OCI-LY7 (cell line): ENCODE data around the gene GPRIN2.
"Not testable (repeated sequence)": the region's sequence is repeated elsewhere in the genome, so short reads cannot be mapped to it uniquely, and the experiment has no call there.

ENCODE experiments used
- EZH2phosphoT487 ChIP-seq: fragments of 200-600 bp; sonication (generic); IDR thresholded peaks from 2 replicates; pipeline ENCODE4 v1.6.1; 2018; ENCODE audit warnings: low read depth, borderline replicate concordance, mild to moderate bottlenecking, mixed run types, antibody characterized with exemption, low read length, moderate library complexity, mixed read lengths
- TF ChIP-seq, protein P1 (sequence below): fragments of 200-600 bp; sonication (generic); conservative IDR thresholded peaks from 2 replicates; pipeline ENCODE4 v1.5.1; 2014; ENCODE audit warnings: mild to moderate bottlenecking, antibody characterized with exemption, low read length, moderate library complexity, mixed read lengths

DNA sequence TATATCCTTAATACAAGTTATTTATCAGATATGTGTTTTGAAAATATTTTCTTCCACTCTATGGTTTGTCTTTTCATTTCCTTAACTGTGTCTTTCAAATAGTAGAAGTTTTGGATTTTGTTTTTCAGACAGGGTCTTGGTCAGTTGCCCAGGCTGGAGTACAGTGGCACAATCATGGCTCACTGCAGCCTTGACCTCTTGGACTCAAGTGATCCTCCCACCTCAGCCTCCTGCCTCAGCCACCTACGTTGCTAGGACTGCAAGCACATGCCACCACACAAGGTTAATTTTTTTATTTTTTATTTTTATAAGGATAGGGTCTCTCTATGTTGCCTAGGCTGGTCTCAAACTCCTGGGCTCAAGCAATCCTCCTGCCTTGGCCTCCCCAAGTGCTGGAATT is 24.2 kb downstream of the GPRIN2 start:
- TF ChIP-seq, protein P1, sequence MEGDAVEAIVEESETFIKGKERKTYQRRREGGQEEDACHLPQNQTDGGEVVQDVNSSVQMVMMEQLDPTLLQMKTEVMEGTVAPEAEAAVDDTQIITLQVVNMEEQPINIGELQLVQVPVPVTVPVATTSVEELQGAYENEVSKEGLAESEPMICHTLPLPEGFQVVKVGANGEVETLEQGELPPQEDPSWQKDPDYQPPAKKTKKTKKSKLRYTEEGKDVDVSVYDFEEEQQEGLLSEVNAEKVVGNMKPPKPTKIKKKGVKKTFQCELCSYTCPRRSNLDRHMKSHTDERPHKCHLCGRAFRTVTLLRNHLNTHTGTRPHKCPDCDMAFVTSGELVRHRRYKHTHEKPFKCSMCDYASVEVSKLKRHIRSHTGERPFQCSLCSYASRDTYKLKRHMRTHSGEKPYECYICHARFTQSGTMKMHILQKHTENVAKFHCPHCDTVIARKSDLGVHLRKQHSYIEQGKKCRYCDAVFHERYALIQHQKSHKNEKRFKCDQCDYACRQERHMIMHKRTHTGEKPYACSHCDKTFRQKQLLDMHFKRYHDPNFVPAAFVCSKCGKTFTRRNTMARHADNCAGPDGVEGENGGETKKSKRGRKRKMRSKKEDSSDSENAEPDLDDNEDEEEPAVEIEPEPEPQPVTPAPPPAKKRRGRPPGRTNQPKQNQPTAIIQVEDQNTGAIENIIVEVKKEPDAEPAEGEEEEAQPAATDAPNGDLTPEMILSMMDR: not testable (repeated sequence)
- not testable (repeated sequence) for TF ChIP-seq EZH2phosphoT487
